GM12874 (cell line): ENCODE data around the gene CEACAM5.

Source experiments
- TF ChIP-seq, protein P1 (sequence below): IDR thresholded peaks from 2 replicates; pipeline ENCODE4 v1.5.1; 2011; ENCODE audit warnings: low read depth, mild to moderate bottlenecking, control low read depth, low read length, moderate library complexity; ENCODE audit not compliant: insufficient read depth

Gene CEACAM5

DNA sequence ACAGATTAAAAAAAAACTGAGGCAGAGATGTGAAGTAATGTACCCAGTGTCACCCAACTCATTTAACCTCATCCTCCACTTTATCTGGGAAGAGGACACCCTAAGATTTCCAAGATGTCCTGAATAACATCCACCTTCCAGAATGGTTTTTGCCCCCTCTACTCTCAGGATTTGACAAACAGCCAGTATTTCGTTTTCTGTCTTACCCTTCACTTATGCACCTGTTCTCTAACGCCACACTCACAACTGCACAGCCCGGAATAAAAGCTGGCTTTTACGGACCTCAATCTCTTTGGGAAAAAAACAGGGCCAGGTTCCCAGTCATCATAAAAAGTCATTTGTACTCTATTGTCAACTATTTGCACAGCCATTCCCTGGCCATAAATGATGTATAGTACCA, 25.7 kb downstream of the CEACAM5 start:
- TF ChIP-seq, protein P1, sequence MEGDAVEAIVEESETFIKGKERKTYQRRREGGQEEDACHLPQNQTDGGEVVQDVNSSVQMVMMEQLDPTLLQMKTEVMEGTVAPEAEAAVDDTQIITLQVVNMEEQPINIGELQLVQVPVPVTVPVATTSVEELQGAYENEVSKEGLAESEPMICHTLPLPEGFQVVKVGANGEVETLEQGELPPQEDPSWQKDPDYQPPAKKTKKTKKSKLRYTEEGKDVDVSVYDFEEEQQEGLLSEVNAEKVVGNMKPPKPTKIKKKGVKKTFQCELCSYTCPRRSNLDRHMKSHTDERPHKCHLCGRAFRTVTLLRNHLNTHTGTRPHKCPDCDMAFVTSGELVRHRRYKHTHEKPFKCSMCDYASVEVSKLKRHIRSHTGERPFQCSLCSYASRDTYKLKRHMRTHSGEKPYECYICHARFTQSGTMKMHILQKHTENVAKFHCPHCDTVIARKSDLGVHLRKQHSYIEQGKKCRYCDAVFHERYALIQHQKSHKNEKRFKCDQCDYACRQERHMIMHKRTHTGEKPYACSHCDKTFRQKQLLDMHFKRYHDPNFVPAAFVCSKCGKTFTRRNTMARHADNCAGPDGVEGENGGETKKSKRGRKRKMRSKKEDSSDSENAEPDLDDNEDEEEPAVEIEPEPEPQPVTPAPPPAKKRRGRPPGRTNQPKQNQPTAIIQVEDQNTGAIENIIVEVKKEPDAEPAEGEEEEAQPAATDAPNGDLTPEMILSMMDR, result no peak

DNA sequence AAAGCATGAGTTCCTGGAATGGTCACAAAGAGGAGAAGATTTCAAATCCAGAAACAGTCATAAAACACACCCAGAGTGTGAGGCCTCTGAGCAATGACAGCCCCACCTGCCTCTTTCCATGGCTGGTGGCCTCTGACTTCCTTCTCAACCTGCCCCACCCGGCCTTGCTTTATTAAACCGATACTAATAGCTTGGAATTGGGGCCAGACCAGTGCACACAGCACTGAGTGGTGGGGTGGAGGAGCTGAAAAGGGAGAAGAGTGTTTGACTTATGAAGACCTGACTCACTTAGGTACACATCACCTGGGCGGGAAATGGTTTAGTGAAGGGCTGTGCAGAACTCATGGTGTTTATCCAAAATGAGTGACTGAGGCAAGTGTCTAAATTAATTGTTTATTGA, 26.2 kb downstream of the CEACAM5 start:
- TF ChIP-seq, protein P1, result no peak

DNA sequence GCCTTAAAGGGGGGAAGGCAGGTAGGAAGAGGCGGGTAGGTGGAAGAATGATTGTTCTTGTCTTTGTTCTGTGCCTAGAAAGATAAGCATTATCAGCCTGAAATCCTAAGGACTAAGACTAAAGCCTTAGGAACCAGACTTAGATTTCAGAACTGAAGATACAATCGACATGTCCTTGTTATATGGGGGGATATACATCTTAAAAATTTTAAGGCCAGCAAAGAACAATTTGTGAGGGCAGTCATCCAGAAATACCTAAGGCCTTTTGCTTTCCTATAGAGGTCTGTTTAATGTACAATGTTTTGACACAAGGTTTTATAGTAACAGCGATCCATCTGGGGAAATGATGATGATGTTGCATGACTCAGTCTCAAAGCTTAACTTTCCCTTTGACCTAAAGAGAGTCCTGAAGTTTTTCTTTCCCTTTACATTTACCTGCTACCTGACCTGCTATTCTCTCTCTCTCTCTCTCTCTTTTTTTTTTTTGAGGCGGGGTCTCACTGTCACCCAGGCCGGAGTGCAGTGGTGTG, 26.7 kb downstream of the CEACAM5 start:
- TF ChIP-seq, protein P1, result no peak

DNA sequence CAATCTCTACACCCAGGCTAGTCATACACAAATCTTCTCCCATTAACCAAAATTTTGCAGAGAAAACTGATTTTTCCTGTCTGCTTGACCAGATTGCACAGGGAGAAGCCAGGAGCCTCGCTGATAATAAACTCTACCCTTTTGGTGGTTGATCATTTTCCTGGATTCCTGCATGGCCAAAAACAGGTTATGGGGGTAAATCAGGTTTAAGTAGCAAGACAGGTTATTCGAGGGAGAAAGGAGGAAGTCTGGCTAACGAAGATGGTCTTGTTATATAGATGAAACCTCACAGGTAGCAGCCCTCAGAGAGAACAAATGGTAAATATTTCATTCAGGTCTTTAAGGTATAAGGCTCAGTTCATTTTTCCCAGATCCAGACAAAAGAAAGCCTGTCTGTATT, 30.9 kb downstream of the CEACAM5 start:
- TF ChIP-seq, protein P1, result no peak

DNA sequence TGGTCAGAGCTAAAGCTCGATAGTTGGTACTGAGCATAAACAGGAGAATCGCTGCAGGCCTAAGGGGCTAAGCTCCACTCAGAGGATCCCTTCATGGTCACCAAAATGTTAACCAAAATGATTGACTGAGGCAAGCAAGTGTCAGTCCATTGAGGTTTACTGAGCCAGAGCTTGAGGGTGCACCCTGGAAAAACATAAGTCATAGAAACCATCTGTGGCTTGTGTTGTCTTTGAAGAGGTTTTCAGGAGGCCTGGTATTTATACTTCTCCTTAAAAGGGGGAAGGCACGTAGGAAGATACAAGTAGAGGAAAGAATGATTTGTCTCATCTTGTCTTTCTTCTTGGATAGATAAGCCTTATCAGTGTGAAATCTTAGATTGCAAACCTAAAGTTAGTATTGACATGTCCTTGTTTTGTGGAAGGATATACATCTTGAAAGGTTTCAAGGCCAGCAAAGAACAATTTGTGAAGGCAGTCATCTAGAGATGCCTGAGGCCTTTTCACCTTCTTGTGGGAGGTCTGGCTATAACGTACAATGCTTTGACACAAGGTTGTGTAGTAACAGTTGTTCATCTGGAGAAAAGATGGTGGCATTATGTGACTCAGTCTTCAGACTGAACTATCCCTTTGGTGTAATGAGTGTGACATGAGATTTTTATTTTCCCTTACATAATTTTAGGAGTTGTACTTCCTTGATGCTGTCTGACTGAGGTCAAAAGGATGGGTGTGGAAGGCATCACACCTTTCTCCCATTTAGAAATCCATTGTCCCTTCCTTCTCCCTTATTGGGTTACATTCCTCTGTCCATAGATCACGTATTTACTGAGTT, 32.2 kb downstream of the CEACAM5 start:
- TF ChIP-seq, protein P1, result no peak

DNA sequence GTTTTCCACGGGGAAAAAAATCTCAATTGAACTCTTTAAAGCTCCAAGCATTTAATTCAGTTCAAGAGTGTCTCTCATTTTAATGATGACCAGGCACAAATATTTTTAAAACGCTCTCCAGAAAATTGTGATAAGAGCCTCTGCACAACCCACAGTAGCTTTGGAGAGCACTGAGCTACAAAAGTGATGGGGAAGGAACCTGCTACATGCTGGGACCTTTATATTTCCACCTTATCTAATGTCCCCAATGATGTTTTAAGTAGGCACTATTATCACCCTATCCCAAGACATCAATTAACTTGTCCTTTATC, 32.8 kb downstream of the CEACAM5 start:
- TF ChIP-seq, protein P1, result no peak

GRCh38 chr19:41744850-41745249, 36.4 kb downstream of the CEACAM5 start:
- TF ChIP-seq, protein P1, result no peak
